Neural progenitor cell (in vitro differentiated cells): ENCODE measurements around the gene PLXNA4. TPM values are rescaled to one million over a fixed set of nuclear protein-coding genes. Genes with fewer than 3 reads are reported as not detected.

ENCODE experiments used
- DNase-seq: peaks from one replicate; pipeline ENCODE4 v3.0.0-alpha.2; 2016; ENCODE audit warnings: low spot score
- H2AFZ ChIP-seq: fragments of 200-600 bp; sonication (generic); replicated peaks from 2 replicates; pipeline ENCODE4 v1.6.1; 2016; ENCODE audit warnings: antibody characterized with exemption
- H3F3A ChIP-seq: fragments of 200-600 bp; sonication (generic); 2 replicates; pipeline ENCODE4 v1.6.1; 2016; ENCODE audit warnings: antibody characterized with exemption, low read depth
- H3K27ac ChIP-seq: fragments of 200-600 bp; sonication (generic); 2 replicates; pipeline ENCODE4 v1.5.1; 2016; ENCODE audit warnings: mild to moderate bottlenecking
- H3K27me3 ChIP-seq: fragments of 200-600 bp; sonication (generic); 2 replicates; pipeline ENCODE4 v1.6.1; 2016; ENCODE audit warnings: mild to moderate bottlenecking, moderate library complexity
- H3K36me3 ChIP-seq: fragments of 200-600 bp; sonication (generic); 2 replicates; pipeline ENCODE4 v1.5.1; 2016
- H3K4me1 ChIP-seq: fragments of 200-600 bp; sonication (generic); 2 replicates; pipeline ENCODE4 v1.6.1; 2016; ENCODE audit warnings: mixed run types
- H3K4me2 ChIP-seq: fragments of 200-600 bp; sonication (generic); 2 replicates; pipeline ENCODE4 v1.6.1; 2016
- H3K4me3 ChIP-seq: fragments of 200-600 bp; sonication (generic); 2 replicates; pipeline ENCODE4 v1.5.1; 2016
- H3K79me2 ChIP-seq: fragments of 200-600 bp; sonication (generic); 2 replicates; pipeline ENCODE4 v1.6.1; 2016; ENCODE audit warnings: low read depth
- H3K9ac ChIP-seq: fragments of 200-600 bp; sonication (generic); 2 replicates; pipeline ENCODE4 v1.6.1; 2016
- H3K9me3 ChIP-seq: fragments of 200-600 bp; sonication (generic); 2 replicates; pipeline ENCODE4 v1.5.1; 2016; ENCODE audit warnings: low read depth
- H4K20me1 ChIP-seq: fragments of 200-600 bp; sonication (generic); 2 replicates; pipeline ENCODE4 v1.6.1; 2016; ENCODE audit warnings: low read depth
- H3K27ac Mint-ChIP-seq: 3 replicates; pipeline ENCODE4 v1.8.0; 2021; ENCODE audit warnings: mixed read lengths
- H3K27me3 Mint-ChIP-seq: 2 replicates; pipeline ENCODE4 v1.8.0; 2022; ENCODE audit warnings: low read depth, mild to moderate bottlenecking, inconsistent platforms, moderate library complexity, mixed read lengths; ENCODE audit not compliant: insufficient read depth
- H3K36me3 Mint-ChIP-seq: 3 replicates; pipeline ENCODE4 v1.8.0; 2021; ENCODE audit warnings: mixed read lengths
- H3K4me1 Mint-ChIP-seq: 3 replicates; pipeline ENCODE4 v1.8.0; 2021; ENCODE audit warnings: mixed read lengths
- H3K4me3 Mint-ChIP-seq: 3 replicates; pipeline ENCODE4 v1.8.0; 2021; ENCODE audit warnings: mild to moderate bottlenecking, moderate library complexity, mixed read lengths
- H3K9me3 Mint-ChIP-seq: 3 replicates; pipeline ENCODE4 v1.8.0; 2020; ENCODE audit warnings: mixed read lengths
- EZH2 ChIP-seq: fragments of 200-600 bp; sonication (generic); IDR thresholded peaks from 2 replicates; pipeline ENCODE4 v1.6.1; 2017; ENCODE audit warnings: antibody characterized with exemption, mild to moderate bottlenecking, moderate library complexity
- EZH2phosphoT487 ChIP-seq: fragments of 200-600 bp; sonication (generic); IDR thresholded peaks from 2 replicates; pipeline ENCODE4 v1.6.1; 2017; ENCODE audit warnings: antibody characterized with exemption
- total RNA-seq: library from RNA; depleted of rRNA; stranded (reverse); fragments of >200 nt; gene quantifications from 2 replicates; pipeline ENCODE4 v1.2.3, GENCODE V29; 2015; ENCODE audit warnings: low replicate concordance
- TF ChIP-seq, protein P1 (sequence below): fragments of 200-600 bp; sonication (generic); IDR thresholded peaks from 2 replicates; pipeline ENCODE4 v1.5.1; 2017; ENCODE audit warnings: antibody characterized with exemption, mild to moderate bottlenecking

PLXNA4 gene
- total RNA-seq, 1 donor from 2014 or later, result 0.49 TPM

DNA sequence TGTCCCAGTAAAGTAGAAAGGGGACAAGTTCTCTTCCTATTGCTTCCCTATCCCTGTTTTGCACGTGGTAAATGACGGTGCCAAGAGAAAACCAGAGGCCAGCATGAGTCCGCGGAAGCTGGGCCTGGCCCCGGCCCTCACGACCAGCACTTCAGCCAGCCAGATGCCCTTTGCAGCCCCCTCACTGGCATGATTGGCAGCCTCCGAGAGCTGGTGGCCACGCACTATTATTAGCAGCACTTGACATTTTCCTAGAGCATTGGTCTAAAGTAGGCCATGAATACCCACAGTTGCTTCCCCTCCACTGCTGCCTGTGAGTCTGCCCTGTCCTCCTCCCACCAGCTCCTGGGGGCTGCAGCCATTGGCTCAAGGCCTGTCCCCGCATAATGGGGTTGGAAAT, 369.1 kb downstream of the PLXNA4 start:
- Histone ChIP-seq H3K27me3 (no peaks in the 10 kb centered on the region), H3K4me3 (no peak overlapping the region), H2AFZ (no peak overlapping the region), H3K9ac (no peak overlapping the region), H3F3A (no peaks in the 10 kb centered on the region), H4K20me1 (no peaks in the 10 kb centered on the region), H3K9me3 (no peaks in the 10 kb centered on the region), H3K4me2 (peak overlapping the region; percentile 22), H3K79me2 (no peaks in the 10 kb centered on the region), H3K27ac (no peak overlapping the region), H3K4me1 (peaks cover 10% of the 10 kb centered on the region), H3K36me3 (no peaks in the 10 kb centered on the region)
- Mint-ChIP-seq H3K27me3 (peaks cover 19% of the 10 kb centered on the region), H3K4me1 (peaks cover 18% of the 10 kb centered on the region), H3K9me3 (no peaks in the 10 kb centered on the region), H3K36me3 (no peaks in the 10 kb centered on the region), H3K27ac (peak overlapping the region; percentile 22), H3K4me3 (no peak overlapping the region)
- no peak for DNase-seq
- TF ChIP-seq, protein P1, sequence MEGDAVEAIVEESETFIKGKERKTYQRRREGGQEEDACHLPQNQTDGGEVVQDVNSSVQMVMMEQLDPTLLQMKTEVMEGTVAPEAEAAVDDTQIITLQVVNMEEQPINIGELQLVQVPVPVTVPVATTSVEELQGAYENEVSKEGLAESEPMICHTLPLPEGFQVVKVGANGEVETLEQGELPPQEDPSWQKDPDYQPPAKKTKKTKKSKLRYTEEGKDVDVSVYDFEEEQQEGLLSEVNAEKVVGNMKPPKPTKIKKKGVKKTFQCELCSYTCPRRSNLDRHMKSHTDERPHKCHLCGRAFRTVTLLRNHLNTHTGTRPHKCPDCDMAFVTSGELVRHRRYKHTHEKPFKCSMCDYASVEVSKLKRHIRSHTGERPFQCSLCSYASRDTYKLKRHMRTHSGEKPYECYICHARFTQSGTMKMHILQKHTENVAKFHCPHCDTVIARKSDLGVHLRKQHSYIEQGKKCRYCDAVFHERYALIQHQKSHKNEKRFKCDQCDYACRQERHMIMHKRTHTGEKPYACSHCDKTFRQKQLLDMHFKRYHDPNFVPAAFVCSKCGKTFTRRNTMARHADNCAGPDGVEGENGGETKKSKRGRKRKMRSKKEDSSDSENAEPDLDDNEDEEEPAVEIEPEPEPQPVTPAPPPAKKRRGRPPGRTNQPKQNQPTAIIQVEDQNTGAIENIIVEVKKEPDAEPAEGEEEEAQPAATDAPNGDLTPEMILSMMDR, result no peak
- TF ChIP-seq EZH2, result no peak
- TF ChIP-seq EZH2phosphoT487, result no peak

DNA sequence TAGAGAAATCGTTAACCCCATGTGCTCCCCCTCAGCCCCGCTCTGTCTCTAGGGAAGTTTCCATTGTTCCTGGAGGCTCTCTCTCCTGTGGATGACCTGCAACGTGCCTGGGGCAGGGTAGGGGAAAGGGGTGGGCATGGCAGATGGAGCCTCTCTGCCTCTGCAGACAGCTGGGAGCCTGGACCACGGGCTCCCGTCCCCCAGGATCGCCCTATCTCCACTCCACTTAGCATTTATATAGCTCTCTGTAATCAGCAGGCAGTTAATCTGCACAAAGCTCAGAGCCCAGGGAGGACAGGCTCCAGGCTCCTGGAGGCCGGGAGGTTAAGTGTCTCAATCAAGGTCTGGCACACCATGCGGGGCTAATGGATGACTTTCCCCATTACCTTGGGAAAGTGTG, 369.7 kb downstream of the PLXNA4 start:
- H3K9ac ChIP-seq, result no peak overlapping the region
- TF ChIP-seq, protein P1, result no peak
- TF ChIP-seq EZH2 (no peak), EZH2phosphoT487 (no peak)
- Mint-ChIP-seq H3K4me1 (peaks cover 18% of the 10 kb centered on the region), H3K27ac (no peak overlapping the region), H3K27me3 (peaks cover 14% of the 10 kb centered on the region), H3K36me3 (no peaks in the 10 kb centered on the region), H3K4me3 (no peak overlapping the region), H3K9me3 (no peaks in the 10 kb centered on the region)
- no peak overlapping the region for H3K4me3 ChIP-seq
- no peak overlapping the region for H2AFZ ChIP-seq
- no peaks in the 10 kb centered on the region for H3F3A ChIP-seq
- no peaks in the 10 kb centered on the region for H3K27me3 ChIP-seq
- H3K79me2 ChIP-seq, result no peaks in the 10 kb centered on the region
- H3K4me1 ChIP-seq, result peaks cover 10% of the 10 kb centered on the region
- no peak overlapping the region for H3K27ac ChIP-seq
- no peaks in the 10 kb centered on the region for H3K9me3 ChIP-seq
- no peaks in the 10 kb centered on the region for H3K36me3 ChIP-seq
- no peak for DNase-seq
- peak overlapping the region; percentile 22 for H3K4me2 ChIP-seq
- no peaks in the 10 kb centered on the region for H4K20me1 ChIP-seq

DNA sequence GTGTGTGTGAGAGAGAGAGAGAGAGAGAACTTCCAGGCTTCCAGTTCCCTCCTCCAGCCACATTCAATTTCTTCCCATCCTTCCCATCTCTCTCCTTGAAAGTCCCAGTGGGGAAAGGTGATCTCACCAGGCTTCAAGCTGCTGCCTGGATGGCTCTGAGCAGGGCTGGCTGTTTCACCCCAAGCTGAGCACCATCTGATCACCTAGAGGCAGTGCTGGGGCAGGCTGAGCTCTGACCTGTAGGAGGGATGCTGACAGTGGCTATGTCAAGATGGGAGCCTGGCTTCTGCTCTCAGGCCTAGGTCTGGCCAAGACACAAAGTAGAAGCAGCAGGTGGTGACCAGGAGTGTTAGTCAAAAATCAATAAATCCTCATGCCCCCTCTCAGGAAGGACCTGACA, 370.8 kb downstream of the PLXNA4 start:
- no peak overlapping the region for H3K4me3 ChIP-seq
- H3F3A ChIP-seq, result no peaks in the 10 kb centered on the region
- Mint-ChIP-seq H3K27me3 (peaks cover 17% of the 10 kb centered on the region), H3K36me3 (no peaks in the 10 kb centered on the region), H3K4me1 (peaks cover 18% of the 10 kb centered on the region), H3K27ac (no peak overlapping the region), H3K4me3 (no peak overlapping the region), H3K9me3 (no peaks in the 10 kb centered on the region)
- H3K4me1 ChIP-seq, result peaks cover 10% of the 10 kb centered on the region
- no peak overlapping the region for H3K9ac ChIP-seq
- H3K36me3 ChIP-seq, result no peaks in the 10 kb centered on the region
- no peaks in the 10 kb centered on the region for H3K27me3 ChIP-seq
- no peak for DNase-seq
- TF ChIP-seq EZH2 (no peak), EZH2phosphoT487 (no peak)
- TF ChIP-seq, protein P1, result no peak
- H3K4me2 ChIP-seq, result no peak overlapping the region
- no peaks in the 10 kb centered on the region for H3K79me2 ChIP-seq
- H3K27ac ChIP-seq, result no peak overlapping the region
- H3K9me3 ChIP-seq, result no peaks in the 10 kb centered on the region
- no peak overlapping the region for H2AFZ ChIP-seq
- no peaks in the 10 kb centered on the region for H4K20me1 ChIP-seq

DNA sequence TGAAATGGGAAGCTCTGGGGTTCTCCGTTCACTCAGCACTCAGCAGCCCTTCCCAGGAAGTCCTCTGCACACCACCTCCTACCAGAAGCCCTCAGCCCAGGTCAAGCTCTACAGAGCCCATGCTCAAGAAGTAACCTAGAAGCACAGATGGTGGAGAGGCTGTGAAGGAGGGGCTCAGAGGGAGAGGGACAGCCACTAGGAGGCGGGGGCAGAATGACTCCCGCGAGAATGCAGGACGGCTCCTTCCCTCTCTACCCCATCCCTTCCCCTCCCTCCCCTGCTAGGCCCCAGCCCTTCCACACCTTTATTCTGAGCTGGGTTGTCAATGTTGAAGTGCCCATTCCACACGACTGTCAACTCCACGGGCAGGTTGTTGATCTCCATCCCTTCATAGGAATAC, 373.2 kb downstream of the PLXNA4 start:
- H4K20me1 ChIP-seq, result no peaks in the 10 kb centered on the region
- H3K4me1 ChIP-seq, result peaks cover 10% of the 10 kb centered on the region
- Mint-ChIP-seq H3K4me3 (no peak overlapping the region), H3K4me1 (peaks cover 18% of the 10 kb centered on the region), H3K36me3 (no peaks in the 10 kb centered on the region), H3K27me3 (peaks cover 15% of the 10 kb centered on the region), H3K27ac (no peak overlapping the region), H3K9me3 (no peaks in the 10 kb centered on the region)
- H3K36me3 ChIP-seq, result no peaks in the 10 kb centered on the region
- no peak overlapping the region for H3K9ac ChIP-seq
- H3K27me3 ChIP-seq, result no peaks in the 10 kb centered on the region
- TF ChIP-seq, protein P1, result no peak
- TF ChIP-seq EZH2phosphoT487 (no peak), EZH2 (no peak)
- no peak for DNase-seq
- H2AFZ ChIP-seq, result no peak overlapping the region
- no peaks in the 10 kb centered on the region for H3F3A ChIP-seq
- no peak overlapping the region for H3K4me2 ChIP-seq
- H3K79me2 ChIP-seq, result no peaks in the 10 kb centered on the region
- H3K4me3 ChIP-seq, result no peak overlapping the region
- no peaks in the 10 kb centered on the region for H3K9me3 ChIP-seq
- H3K27ac ChIP-seq, result no peak overlapping the region
